ENCODE data around the gene ADGRB3.
"Not testable (repeated sequence)": the region's sequence is repeated elsewhere in the genome, so short reads cannot be mapped to it uniquely, and the experiment has no call there.

ADGRB3 gene

GRCh38 chr6:69427882-69428281 is 792.8 kb downstream of the ADGRB3 start:
- H3K4me3 ChIP-seq (ENCODE audit: low read depth, low read length), result no peak overlapping the region
- no peak for DNase-seq (ENCODE audit: low read depth)
- TF ChIP-seq, protein P1, sequence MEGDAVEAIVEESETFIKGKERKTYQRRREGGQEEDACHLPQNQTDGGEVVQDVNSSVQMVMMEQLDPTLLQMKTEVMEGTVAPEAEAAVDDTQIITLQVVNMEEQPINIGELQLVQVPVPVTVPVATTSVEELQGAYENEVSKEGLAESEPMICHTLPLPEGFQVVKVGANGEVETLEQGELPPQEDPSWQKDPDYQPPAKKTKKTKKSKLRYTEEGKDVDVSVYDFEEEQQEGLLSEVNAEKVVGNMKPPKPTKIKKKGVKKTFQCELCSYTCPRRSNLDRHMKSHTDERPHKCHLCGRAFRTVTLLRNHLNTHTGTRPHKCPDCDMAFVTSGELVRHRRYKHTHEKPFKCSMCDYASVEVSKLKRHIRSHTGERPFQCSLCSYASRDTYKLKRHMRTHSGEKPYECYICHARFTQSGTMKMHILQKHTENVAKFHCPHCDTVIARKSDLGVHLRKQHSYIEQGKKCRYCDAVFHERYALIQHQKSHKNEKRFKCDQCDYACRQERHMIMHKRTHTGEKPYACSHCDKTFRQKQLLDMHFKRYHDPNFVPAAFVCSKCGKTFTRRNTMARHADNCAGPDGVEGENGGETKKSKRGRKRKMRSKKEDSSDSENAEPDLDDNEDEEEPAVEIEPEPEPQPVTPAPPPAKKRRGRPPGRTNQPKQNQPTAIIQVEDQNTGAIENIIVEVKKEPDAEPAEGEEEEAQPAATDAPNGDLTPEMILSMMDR (IDR thresholded peaks at IDR 0.05; ENCODE audit: low read depth, low read length, missing control alignments), result peak; percentile 3

GRCh38 chr6:69432168-69432567 is 797.1 kb downstream of the ADGRB3 start:
- not testable (repeated sequence) for DNase-seq (ENCODE audit: low read depth); H3K4me3 ChIP-seq (ENCODE audit: low read depth, low read length)

- not testable (repeated sequence) for DNase-seq (ENCODE audit: low read depth); H3K4me3 ChIP-seq (ENCODE audit: low read depth, low read length)
Observed at GRCh38 chr6:69433116-69433515, 798.0 kb downstream of the ADGRB3 start.

DNA sequence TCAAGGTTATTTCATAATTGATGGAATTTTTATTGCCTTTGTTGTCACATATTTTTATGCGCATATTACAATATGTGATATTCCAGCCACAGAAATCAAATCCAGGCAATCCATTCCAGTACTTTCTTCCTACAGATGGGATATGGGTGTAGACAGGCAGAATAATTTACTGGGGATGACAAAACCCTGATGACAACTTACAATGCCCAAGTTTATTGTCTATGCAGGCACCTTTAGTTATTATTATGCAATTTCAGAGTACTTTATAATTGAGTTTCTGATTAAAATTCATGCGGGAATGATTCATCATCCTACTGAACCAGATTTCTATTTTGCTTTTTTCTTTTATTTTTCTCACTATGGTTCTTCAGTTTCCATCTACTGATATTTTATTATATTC is 803.0 kb downstream of the ADGRB3 start:
- no peak for DNase-seq (ENCODE audit: low read depth)
- TF ChIP-seq, protein P1 (IDR thresholded peaks at IDR 0.05; ENCODE audit: low read depth, low read length, missing control alignments), result no peak
- H3K4me3 ChIP-seq (ENCODE audit: low read depth, low read length), result no peak overlapping the region

Data from GM12864 (cell line).